Spleen (tissue), 11 donors: ENCODE results near the gene GOLPH3. TPM values are rescaled to one million over a fixed set of nuclear protein-coding genes. Genes with fewer than 3 reads are reported as not detected.
A peak's percentile ranks its signal among the peaks of the same experiment; 100 is the strongest.

Experiments
- DNase-seq: peaks from one replicate; pipeline ENCODE4 v3.0.0-alpha.2; 2020
- H3K27ac ChIP-seq, 8 donors: fragments of 200-600 bp; sonication (generic) in 7 of 8; 1 replicate in 4 of 8; 2 replicates in 4 of 8; pipeline versions ENCODE4 v1.5.0 to v1.8.0; 2016 to 2021; ENCODE audit warnings: inconsistent platforms in 4 of 8, mild to moderate bottlenecking in 4 of 8, moderate library complexity in 1 of 8
- H3K27me3 ChIP-seq, 7 donors: fragments of 200-600 bp; sonication (generic) in 6 of 7; replicated peaks in 1 of 7; 1 replicate in 4 of 7; 2 replicates in 3 of 7; pipeline versions ENCODE4 v1.5.0 to v1.8.0; 2016 to 2021; ENCODE audit warnings: inconsistent platforms in 3 of 7, mild to moderate bottlenecking in 1 of 7
- H3K36me3 ChIP-seq, 6 donors: fragments of 200-600 bp; sonication (generic) in 5 of 6; 1 replicate in 4 of 6; 2 replicates in 2 of 6; pipeline versions ENCODE4 v1.5.0 to v1.8.0; 2016 to 2021; ENCODE audit warnings: inconsistent platforms in 2 of 6
- H3K4me1 ChIP-seq, 6 donors: fragments of 200-600 bp; sonication (generic) in 5 of 6; 1 replicate in 3 of 6; 2 replicates in 3 of 6; pipeline versions ENCODE4 v1.5.0 to v1.8.0; 2016 to 2021; ENCODE audit warnings: inconsistent platforms in 3 of 6
- H3K4me3 ChIP-seq, 8 donors: fragments of 200-600 bp; sonication (generic) in 7 of 8; 1 replicate in 4 of 8; 2 replicates in 4 of 8; pipeline versions ENCODE4 v1.5.0 to v1.8.0; 2016 to 2021; ENCODE audit warnings: inconsistent platforms in 4 of 8, mild to moderate bottlenecking in 4 of 8, moderate library complexity in 2 of 8
- H3K9me3 ChIP-seq, 8 donors: fragments of 200-600 bp; sonication (generic) in 7 of 8; 1 replicate in 4 of 8; 2 replicates in 4 of 8; pipeline versions ENCODE4 v1.5.0 to v1.8.0; 2016 to 2021; ENCODE audit warnings: inconsistent platforms in 4 of 8
- POLR2A ChIP-seq, 3 donors: fragments of 450-650 bp; IDR thresholded peaks; one replicate each; pipeline ENCODE4 v1.5.1; 2017; ENCODE audit warnings: antibody characterized with exemption in 3 of 3, mild to moderate bottlenecking in 1 of 3
- POLR2AphosphoS5 ChIP-seq, 3 donors: sonication (generic); formaldehyde crosslinking; IDR thresholded peaks; one replicate each; pipeline ENCODE4 v1.5.1; 2017; ENCODE audit warnings: antibody characterized with exemption in 3 of 3
- WGBS, 5 donors: extraction: QIAGEN DNeasy Blood & Tissue Kit in 3 of 5; methylation state at CpG; one replicate each; pipeline versions ENCODE4 v1.1.5 to v1.1.7; 2013 to 2018; 5-methylcytosine and 5-hydroxymethylcytosine counted together
- intact Hi-C: fragments of 100-400 bp; cut with DNase I; formaldehyde crosslinking; loops from one replicate; pipeline ENCODE4 v1.15.0; 2023; ENCODE audit warnings: low total_unique reads
- polyA plus RNA-seq, 3 donors: library from polyadenylated mRNA; stranded (reverse); fragments of 200-250 nt; gene quantifications; one replicate each; pipeline ENCODE4 v1.2.1, GENCODE V29; 2013
- total RNA-seq, 7 donors: library from RNA; depleted of rRNA in 3 of 7; stranded (reverse); fragments of >200 nt in 3 of 7; fragmentation: NEBNext Ultra II Directional in 4 of 7; extraction: Animal tissue kit (Norgen Biotek cat#: 25700) in 4 of 7; gene quantifications; one replicate each; pipeline versions ENCODE4 v1.1.0 to v1.2.1, GENCODE V29; 2016 to 2021
- TF ChIP-seq, protein P1 (sequence below), 11 experiments: fragments of 200-600 bp in 7 of 11; fragments of 450-650 bp in 4 of 11; sonication (generic) in 4 of 11; IDR thresholded peaks in 8 of 11; conservative IDR thresholded peaks in 3 of 11; 1 replicate in 7 of 11; 2 replicates in 4 of 11; pipeline versions ENCODE4 v1.4.0 to v1.8.0; 2016 to 2021; ENCODE audit warnings: antibody characterized with exemption in 11 of 11, inconsistent platforms in 4 of 11, mild to moderate bottlenecking in 1 of 11
- donor health status: healthy with polysubstance abuse.
- donor health status: DM: no; HTN: no; CAD: no; lungs with moderate emphysema.
- donor health status: DM: no; HTN: no; CAD: no.
- donor health status: Bipolar disorder and iron deficiency.
- donor health status: healthy.
- donor health status: DM: no; HTN: no; CAD: no.
- donor health status: DM: yes; HTN: yes; CAD: no.

The GOLPH3 gene
- total and polyA plus RNA-seq, 10 donors = 27.0 to 82.3 (median 69.2) TPM

DNA sequence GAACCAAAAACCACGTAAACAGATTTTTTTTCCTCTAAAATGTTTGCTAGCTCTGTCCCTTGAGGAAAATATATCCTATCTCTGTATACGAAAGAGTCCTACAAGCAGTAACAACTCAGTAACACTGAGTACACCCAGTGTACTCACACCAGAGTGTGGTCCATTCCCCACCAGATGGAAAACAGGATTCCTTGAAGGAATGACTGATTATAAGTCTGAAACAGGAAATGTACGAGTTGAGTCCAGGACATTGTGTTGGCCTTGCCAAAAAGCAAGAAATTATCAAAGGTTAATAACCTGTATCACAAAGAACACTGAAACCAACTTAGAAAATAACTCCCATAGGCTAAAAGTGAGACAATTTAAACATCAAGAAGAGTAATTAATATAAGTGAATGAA is 20.4 kb downstream of the GOLPH3 start:
- TF ChIP-seq, protein P1, sequence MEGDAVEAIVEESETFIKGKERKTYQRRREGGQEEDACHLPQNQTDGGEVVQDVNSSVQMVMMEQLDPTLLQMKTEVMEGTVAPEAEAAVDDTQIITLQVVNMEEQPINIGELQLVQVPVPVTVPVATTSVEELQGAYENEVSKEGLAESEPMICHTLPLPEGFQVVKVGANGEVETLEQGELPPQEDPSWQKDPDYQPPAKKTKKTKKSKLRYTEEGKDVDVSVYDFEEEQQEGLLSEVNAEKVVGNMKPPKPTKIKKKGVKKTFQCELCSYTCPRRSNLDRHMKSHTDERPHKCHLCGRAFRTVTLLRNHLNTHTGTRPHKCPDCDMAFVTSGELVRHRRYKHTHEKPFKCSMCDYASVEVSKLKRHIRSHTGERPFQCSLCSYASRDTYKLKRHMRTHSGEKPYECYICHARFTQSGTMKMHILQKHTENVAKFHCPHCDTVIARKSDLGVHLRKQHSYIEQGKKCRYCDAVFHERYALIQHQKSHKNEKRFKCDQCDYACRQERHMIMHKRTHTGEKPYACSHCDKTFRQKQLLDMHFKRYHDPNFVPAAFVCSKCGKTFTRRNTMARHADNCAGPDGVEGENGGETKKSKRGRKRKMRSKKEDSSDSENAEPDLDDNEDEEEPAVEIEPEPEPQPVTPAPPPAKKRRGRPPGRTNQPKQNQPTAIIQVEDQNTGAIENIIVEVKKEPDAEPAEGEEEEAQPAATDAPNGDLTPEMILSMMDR (IDR thresholded peaks at IDR 0.05 in 8 of 11, conservative IDR thresholded peaks at IDR 0.05 in 3 of 11) = no peak
- TF ChIP-seq POLR2AphosphoS5 (IDR thresholded peaks at IDR 0.05) (no peak), POLR2A (IDR thresholded peaks at IDR 0.05) (no peak)
- intact Hi-C loops = no loop called here
- Histone ChIP-seq H3K27me3 (no peaks in the 10 kb centered on the region), H3K27ac (no peak overlapping the region), H3K9me3 (no peaks in the 10 kb centered on the region), H3K4me1 (peaks cover 19 to 96% (median 58%) of the 10 kb centered on the region in 6 donors), H3K4me3 (no peak overlapping the region), H3K36me3 (peaks cover 0 to 14% (median 0%) of the 10 kb centered on the region in 6 donors)
- DNase-seq = no peak
- WGBS, 5 donors = 67 to 82% (median 81%) methylated on average over 3 of the region's 3 CpGs

DNA sequence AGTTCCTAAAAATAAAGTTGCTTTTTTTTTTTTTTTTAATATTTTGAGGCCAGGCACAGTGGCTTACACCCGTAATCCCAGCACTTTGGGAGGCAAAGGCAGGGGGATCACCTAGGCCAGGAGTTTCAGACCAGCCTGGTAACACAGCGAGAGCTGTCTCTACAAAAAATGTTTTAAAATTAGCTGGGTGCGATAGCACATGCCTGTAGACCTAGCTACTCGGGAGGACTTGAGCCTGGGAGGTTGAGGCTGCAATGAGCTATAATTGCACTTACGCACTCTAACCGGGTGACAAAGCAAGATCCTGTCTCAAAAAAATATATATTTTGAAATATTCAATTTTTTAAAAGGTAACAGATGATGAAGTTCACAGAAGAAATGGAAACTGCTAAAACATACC is 22.9 kb downstream of the GOLPH3 start:
- DNase-seq = no peak
- no peak for TF ChIP-seq POLR2A (IDR thresholded peaks at IDR 0.05)
- Histone ChIP-seq H3K9me3 (no peaks in the 10 kb centered on the region), H3K36me3 (peaks cover 0 to 12% (median 3%) of the 10 kb centered on the region in 6 donors), H3K4me1 (peaks cover 23 to 99% (median 62%) of the 10 kb centered on the region in 6 donors), H3K27me3 (no peaks in the 10 kb centered on the region), H3K27ac (no peak overlapping the region), H3K4me3 (no peak overlapping the region)
- intact Hi-C loops = no loop called here
- 89 to 97% (median 91%) methylated on average over 6 of the region's 6 CpGs for WGBS, 5 donors

DNA sequence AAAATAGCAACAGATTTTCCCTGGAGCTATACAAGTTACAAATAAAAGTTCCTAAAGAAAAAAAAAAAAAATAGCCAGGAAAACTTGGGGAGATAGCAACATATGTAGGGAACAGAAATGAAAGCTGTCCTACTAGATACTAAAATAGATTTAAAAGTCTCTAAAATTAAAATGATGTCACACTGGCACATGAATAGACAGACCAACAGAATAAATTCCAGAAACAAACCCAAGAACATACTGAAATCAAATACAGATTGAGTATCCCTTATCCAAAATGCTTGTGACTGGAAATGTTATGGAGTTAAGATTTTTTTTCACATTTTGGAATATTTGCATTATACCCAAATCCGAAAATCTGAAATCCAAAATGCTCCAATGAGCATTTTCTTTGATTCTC is 23.8 kb downstream of the GOLPH3 start:
- H3K27ac ChIP-seq = no peak overlapping the region
- H3K4me1 ChIP-seq = peaks cover 27 to 100% (median 67%) of the 10 kb centered on the region in 6 donors
- H3K36me3 ChIP-seq = peaks cover 0 to 9% (median 3%) of the 10 kb centered on the region in 6 donors
- no peak for TF ChIP-seq POLR2A (IDR thresholded peaks at IDR 0.05)
- TF ChIP-seq POLR2AphosphoS5 (IDR thresholded peaks at IDR 0.05) = no peak
- TF ChIP-seq, protein P1 (IDR thresholded peaks at IDR 0.05 in 8 of 11, conservative IDR thresholded peaks at IDR 0.05 in 3 of 11) = no peak
- DNase-seq = no peak
- WGBS, 5 donors = 95 to 98% (median 96%) methylated on average over 1 of the region's 1 CpG
- H3K4me3 ChIP-seq = no peak overlapping the region
- no peaks in the 10 kb centered on the region for H3K27me3 ChIP-seq
- intact Hi-C loops = no loop called here
- H3K9me3 ChIP-seq = no peaks in the 10 kb centered on the region

- no peak for DNase-seq
- WGBS, 5 donors = 57 to 91% (median 74%) methylated on average over 4 of the region's 4 CpGs
Measured at GRCh38 chr5:32147959-32148358, 26.2 kb downstream of the GOLPH3 start.

More at GRCh38 chr5:32147959-32148358, 26.2 kb downstream of the GOLPH3 start:
- no peak overlapping the region for H3K4me3 ChIP-seq
- H3K27me3 ChIP-seq = no peaks in the 10 kb centered on the region
- H3K9me3 ChIP-seq = no peaks in the 10 kb centered on the region
- peak overlapping the region in 1 of 8 donors; percentile 10 for H3K27ac ChIP-seq
- intact Hi-C loops = no loop called here
- peaks cover 26 to 96% (median 60%) of the 10 kb centered on the region in 6 donors for H3K4me1 ChIP-seq
- peaks cover 0 to 12% (median 3%) of the 10 kb centered on the region in 6 donors for H3K36me3 ChIP-seq
- TF ChIP-seq, protein P1 (IDR thresholded peaks at IDR 0.05 in 8 of 11, conservative IDR thresholded peaks at IDR 0.05 in 3 of 11) = no peak
- TF ChIP-seq POLR2AphosphoS5 (IDR thresholded peaks at IDR 0.05) (no peak), POLR2A (IDR thresholded peaks at IDR 0.05) (no peak)
